Measurements from ENCODE around the gene MPRIP. TPM values are rescaled to one million over a fixed set of nuclear protein-coding genes. Genes with fewer than 3 reads are reported as not detected.

MPRIP gene
- total RNA-seq, 1 experiment from 2014 or later, result 140 TPM

DNA sequence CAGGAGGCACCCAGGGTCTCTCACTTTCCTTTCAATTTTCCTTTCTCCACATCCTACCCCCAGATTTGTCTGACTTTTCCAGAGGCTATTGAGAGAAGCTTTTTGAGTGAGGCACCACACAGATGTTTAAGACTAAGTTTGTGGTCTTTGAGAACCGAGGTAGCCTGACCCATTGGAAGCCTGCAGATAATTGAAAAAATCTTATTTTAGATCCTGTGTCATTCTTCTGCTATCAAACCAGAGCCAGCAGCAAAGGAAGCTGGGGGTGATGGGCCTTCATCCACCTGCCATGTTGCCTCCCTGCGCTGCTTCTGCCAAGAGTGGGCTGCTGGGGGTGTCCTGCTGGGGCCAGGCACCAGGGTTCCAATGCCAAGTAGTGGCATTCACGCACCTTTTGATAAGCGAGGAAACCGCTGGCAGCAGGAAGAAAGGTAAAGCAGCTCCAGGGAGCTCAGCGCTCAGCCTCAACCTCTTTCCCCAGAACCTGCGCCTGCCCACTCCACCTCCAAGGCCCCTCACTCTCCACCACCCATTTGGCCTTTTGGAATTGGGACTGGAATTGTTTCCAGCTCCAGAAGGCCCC lies 55.6 kb downstream of the MPRIP start:
- ChIA-PET POLR2A (no interaction called here), CTCF (interaction anchor here (2.4 kb wide), 1 partner anchor 44 kb away, joined by 10 read pairs; no protein-coding TSS in a partner anchor)
- TF ChIP-seq, protein P1, sequence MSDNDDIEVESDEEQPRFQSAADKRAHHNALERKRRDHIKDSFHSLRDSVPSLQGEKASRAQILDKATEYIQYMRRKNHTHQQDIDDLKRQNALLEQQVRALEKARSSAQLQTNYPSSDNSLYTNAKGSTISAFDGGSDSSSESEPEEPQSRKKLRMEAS (CRISPR knock-in tag; IDR thresholded peaks at IDR 0.05), result no peak
- TF ChIP-seq USF1 (CRISPR knock-in tag; IDR thresholded peaks at IDR 0.05), result no peak
- no peak for TF ChIP-seq SMAD3 (CRISPR knock-in tag; IDR thresholded peaks at IDR 0.05; ENCODE audit: borderline replicate concordance)
- TF ChIP-seq CBFB (CRISPR knock-in tag; IDR thresholded peaks at IDR 0.05; ENCODE audit: low read depth), result no peak
- TF ChIP-seq ELF4 (CRISPR knock-in tag; IDR thresholded peaks at IDR 0.05; ENCODE audit: low read depth), result no peak
- TF ChIP-seq ZNF423 (CRISPR knock-in tag; IDR thresholded peaks at IDR 0.05), result no peak
- TF ChIP-seq, protein P2, sequence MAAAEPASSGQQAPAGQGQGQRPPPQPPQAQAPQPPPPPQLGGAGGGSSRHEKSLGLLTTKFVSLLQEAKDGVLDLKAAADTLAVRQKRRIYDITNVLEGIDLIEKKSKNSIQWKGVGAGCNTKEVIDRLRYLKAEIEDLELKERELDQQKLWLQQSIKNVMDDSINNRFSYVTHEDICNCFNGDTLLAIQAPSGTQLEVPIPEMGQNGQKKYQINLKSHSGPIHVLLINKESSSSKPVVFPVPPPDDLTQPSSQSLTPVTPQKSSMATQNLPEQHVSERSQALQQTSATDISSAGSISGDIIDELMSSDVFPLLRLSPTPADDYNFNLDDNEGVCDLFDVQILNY (CRISPR knock-in tag; IDR thresholded peaks at IDR 0.05), result no peak
- Mint-ChIP-seq H3K4me1 (peaks cover 49% of the 10 kb centered on the region), H3K4me3 (no peak overlapping the region), H3K9me3 (no peaks in the 10 kb centered on the region), H3K27me3 (ENCODE audit: low read depth) (no peaks in the 10 kb centered on the region), H3K27ac (peak overlapping the region; percentile 78), H3K36me3 (peaks cover 4% of the 10 kb centered on the region; the same call in 1 of the 2 replicates)
- DNase-seq (ENCODE audit: low spot score), result no peak
- ATAC-seq, result no peak

DNA sequence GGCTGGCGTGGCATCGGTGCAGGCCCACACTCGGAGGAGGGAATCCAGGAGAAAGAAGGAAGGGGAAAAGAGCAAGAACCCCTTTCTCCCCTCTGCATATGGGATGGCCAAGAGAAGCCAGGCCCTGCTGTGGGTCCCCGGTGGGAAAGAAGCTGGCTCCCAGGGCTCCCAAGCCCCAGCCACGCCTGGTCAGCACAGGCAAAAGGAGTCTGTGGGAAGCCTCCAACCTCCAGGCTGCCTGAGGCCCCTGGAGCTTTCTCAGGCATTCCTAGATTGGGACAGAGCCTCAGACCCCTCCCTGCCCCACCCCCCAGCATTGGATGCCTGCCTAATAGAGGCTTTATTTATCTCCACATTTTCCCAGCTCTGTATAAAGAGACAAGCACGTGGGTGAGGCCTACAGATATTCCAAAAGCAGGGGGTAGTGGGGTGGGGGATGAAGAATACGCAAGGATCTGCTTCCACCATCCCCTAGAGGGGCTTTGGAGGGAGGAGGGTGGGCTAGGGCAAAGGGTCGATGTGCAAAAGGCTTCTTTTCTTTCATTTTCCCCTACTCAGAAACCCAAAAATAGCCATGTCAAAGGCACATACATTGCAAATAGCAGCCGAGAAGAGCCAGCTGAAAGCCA lies 56.4 kb downstream of the MPRIP start:
- H3K4me3 Mint-ChIP-seq, result no peak overlapping the region
- CTCF ChIA-PET, result interaction anchor here (1.3 to 2.4 kb wide), 2 partner anchors 10 to 43 kb away, joined by 3 to 10 read pairs; no protein-coding TSS in a partner anchor
- no peak for ATAC-seq

More for the DNA sequence above, 56.4 kb downstream of the MPRIP start:
- TF ChIP-seq SP1 (CRISPR knock-in tag; conservative IDR thresholded peaks at IDR 0.05) (no peak), GABPB1 (CRISPR knock-in tag; IDR thresholded peaks at IDR 0.05) (no peak), FOXP1 (CRISPR knock-in tag; IDR thresholded peaks at IDR 0.05; ENCODE audit: borderline replicate concordance) (no peak), CREB1 (CRISPR knock-in tag; IDR thresholded peaks at IDR 0.05) (no peak), E2F4 (CRISPR knock-in tag; IDR thresholded peaks at IDR 0.05; ENCODE audit: borderline replicate concordance, low read depth) (no peak), ELF4 (CRISPR knock-in tag; IDR thresholded peaks at IDR 0.05; ENCODE audit: low read depth) (no peak), ZBTB21 (CRISPR knock-in tag; IDR thresholded peaks at IDR 0.05; ENCODE audit: borderline replicate concordance) (no peak), CREM (CRISPR knock-in tag; IDR thresholded peaks at IDR 0.05) (no peak), HMGXB4 (CRISPR knock-in tag; IDR thresholded peaks at IDR 0.05) (no peak), KAT7 (CRISPR knock-in tag; IDR thresholded peaks at IDR 0.05; ENCODE audit: borderline replicate concordance) (no peak), JUN (CRISPR knock-in tag; IDR thresholded peaks at IDR 0.05) (no peak), ZNF512 (CRISPR knock-in tag; IDR thresholded peaks at IDR 0.05; ENCODE audit: borderline replicate concordance) (no peak)
- TF ChIP-seq, protein P3, sequence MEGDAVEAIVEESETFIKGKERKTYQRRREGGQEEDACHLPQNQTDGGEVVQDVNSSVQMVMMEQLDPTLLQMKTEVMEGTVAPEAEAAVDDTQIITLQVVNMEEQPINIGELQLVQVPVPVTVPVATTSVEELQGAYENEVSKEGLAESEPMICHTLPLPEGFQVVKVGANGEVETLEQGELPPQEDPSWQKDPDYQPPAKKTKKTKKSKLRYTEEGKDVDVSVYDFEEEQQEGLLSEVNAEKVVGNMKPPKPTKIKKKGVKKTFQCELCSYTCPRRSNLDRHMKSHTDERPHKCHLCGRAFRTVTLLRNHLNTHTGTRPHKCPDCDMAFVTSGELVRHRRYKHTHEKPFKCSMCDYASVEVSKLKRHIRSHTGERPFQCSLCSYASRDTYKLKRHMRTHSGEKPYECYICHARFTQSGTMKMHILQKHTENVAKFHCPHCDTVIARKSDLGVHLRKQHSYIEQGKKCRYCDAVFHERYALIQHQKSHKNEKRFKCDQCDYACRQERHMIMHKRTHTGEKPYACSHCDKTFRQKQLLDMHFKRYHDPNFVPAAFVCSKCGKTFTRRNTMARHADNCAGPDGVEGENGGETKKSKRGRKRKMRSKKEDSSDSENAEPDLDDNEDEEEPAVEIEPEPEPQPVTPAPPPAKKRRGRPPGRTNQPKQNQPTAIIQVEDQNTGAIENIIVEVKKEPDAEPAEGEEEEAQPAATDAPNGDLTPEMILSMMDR (IDR thresholded peaks at IDR 0.05), result no peak
- TF ChIP-seq, protein P4, sequence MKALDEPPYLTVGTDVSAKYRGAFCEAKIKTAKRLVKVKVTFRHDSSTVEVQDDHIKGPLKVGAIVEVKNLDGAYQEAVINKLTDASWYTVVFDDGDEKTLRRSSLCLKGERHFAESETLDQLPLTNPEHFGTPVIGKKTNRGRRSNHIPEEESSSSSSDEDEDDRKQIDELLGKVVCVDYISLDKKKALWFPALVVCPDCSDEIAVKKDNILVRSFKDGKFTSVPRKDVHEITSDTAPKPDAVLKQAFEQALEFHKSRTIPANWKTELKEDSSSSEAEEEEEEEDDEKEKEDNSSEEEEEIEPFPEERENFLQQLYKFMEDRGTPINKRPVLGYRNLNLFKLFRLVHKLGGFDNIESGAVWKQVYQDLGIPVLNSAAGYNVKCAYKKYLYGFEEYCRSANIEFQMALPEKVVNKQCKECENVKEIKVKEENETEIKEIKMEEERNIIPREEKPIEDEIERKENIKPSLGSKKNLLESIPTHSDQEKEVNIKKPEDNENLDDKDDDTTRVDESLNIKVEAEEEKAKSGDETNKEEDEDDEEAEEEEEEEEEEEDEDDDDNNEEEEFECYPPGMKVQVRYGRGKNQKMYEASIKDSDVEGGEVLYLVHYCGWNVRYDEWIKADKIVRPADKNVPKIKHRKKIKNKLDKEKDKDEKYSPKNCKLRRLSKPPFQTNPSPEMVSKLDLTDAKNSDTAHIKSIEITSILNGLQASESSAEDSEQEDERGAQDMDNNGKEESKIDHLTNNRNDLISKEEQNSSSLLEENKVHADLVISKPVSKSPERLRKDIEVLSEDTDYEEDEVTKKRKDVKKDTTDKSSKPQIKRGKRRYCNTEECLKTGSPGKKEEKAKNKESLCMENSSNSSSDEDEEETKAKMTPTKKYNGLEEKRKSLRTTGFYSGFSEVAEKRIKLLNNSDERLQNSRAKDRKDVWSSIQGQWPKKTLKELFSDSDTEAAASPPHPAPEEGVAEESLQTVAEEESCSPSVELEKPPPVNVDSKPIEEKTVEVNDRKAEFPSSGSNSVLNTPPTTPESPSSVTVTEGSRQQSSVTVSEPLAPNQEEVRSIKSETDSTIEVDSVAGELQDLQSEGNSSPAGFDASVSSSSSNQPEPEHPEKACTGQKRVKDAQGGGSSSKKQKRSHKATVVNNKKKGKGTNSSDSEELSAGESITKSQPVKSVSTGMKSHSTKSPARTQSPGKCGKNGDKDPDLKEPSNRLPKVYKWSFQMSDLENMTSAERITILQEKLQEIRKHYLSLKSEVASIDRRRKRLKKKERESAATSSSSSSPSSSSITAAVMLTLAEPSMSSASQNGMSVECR (CRISPR knock-in tag; IDR thresholded peaks at IDR 0.05; ENCODE audit: borderline replicate concordance), result no peak
- DNase-seq (ENCODE audit: low spot score), result no peak
- no peaks in the 10 kb centered on the region for H3K9me3 Mint-ChIP-seq
- H3K36me3 Mint-ChIP-seq, result peaks cover 4% of the 10 kb centered on the region; the same call in 1 of the 2 replicates
- H3K27ac Mint-ChIP-seq, result peak overlapping the region; percentile 78
- no peaks in the 10 kb centered on the region for H3K27me3 Mint-ChIP-seq (ENCODE audit: low read depth)
- POLR2A ChIA-PET, result no interaction called here
- H3K4me1 Mint-ChIP-seq, result peaks cover 43% of the 10 kb centered on the region
